ENCODE results near the gene STING1. TPM values are rescaled to one million over a fixed set of nuclear protein-coding genes. Genes with fewer than 3 reads are reported as not detected.
"Not testable (repeated sequence)": the region's sequence is repeated elsewhere in the genome, so short reads cannot be mapped to it uniquely, and the experiment has no call there.

Gene STING1
- total RNA-seq, 1 experiment from 2014 or later = 15.0 TPM

- H3K4me1 ChIP-seq = peaks cover 35% of the 10 kb centered on the region
- no peaks in the 10 kb centered on the region for H3K36me3 ChIP-seq
- no peaks in the 10 kb centered on the region for H3K9me3 ChIP-seq (replicated peaks)
- no peak for DNase-seq
- H3K27ac ChIP-seq = no peak overlapping the region
- no peak overlapping the region for H3K4me3 ChIP-seq
- H3K27me3 ChIP-seq = no peaks in the 10 kb centered on the region
These were observed 37.0 kb downstream of the STING1 start for GRCh38 chr5:139445325-139446170.

GRCh38 chr5:139443831-139444453 is 38.6 kb downstream of the STING1 start:
- Histone ChIP-seq H3K4me1 (peaks cover 41% of the 10 kb centered on the region), H3K4me3 (no peak overlapping the region), H3K36me3 (no peaks in the 10 kb centered on the region), H3K27me3 (no peaks in the 10 kb centered on the region), H3K27ac (peak overlapping the region; percentile 68), H3K9me3 (replicated peaks) (no peaks in the 10 kb centered on the region)
- peak; percentile 80 to 87 for DNase-seq

GRCh38 chr5:139440416-139440815 is 42.1 kb downstream of the STING1 start:
- H3K27me3 ChIP-seq; H3K4me3 ChIP-seq; H3K27ac ChIP-seq; H3K36me3 ChIP-seq; DNase-seq; H3K9me3 ChIP-seq (replicated peaks): not testable (repeated sequence)
- peaks cover 39% of the 10 kb centered on the region for H3K4me1 ChIP-seq

GRCh38 chr5:139439013-139439903 is 43.3 kb downstream of the STING1 start, which contains the start of gene DNAJC18:
Gene DNAJC18, minus strand, starts transcription at chr5:139439525. Its CDS starts 80 bp downstream, at chr5:139439445.
- Histone ChIP-seq H3K9me3 (replicated peaks) (no peaks in the 10 kb centered on the region), H3K27me3 (no peaks in the 10 kb centered on the region), H3K4me1 (peaks cover 28% of the 10 kb centered on the region), H3K36me3 (peaks cover 3% of the 10 kb centered on the region), H3K27ac (peak within 1 kb of the TSS; percentile 81), H3K4me3 (peak within 1 kb of the TSS; percentile 82)
- DNase-seq = peak; percentile 97 to 98

- Histone ChIP-seq H3K4me3 (peak overlapping the region; percentile 82), H3K4me1 (peaks cover 22% of the 10 kb centered on the region), H3K27me3 (no peaks in the 10 kb centered on the region), H3K9me3 (replicated peaks) (no peaks in the 10 kb centered on the region), H3K36me3 (peaks cover 3% of the 10 kb centered on the region), H3K27ac (no peak overlapping the region; the same call in 1 of the 2 replicates)
- DNase-seq = no peak
These were observed 43.9 kb downstream of the STING1 start for GRCh38 chr5:139438707-139439012.

- Histone ChIP-seq H3K27me3 (no peaks in the 10 kb centered on the region), H3K9me3 (replicated peaks) (no peaks in the 10 kb centered on the region)
- no peak for DNase-seq
These were observed 46.9 kb downstream of the STING1 start for GRCh38 chr5:139435676-139436075.

GRCh38 chr5:139431706-139432105 is 50.9 kb downstream of the STING1 start:
- H3K4me3 ChIP-seq = no peak overlapping the region
- peaks cover 12% of the 10 kb centered on the region for H3K36me3 ChIP-seq
- H3K4me1 ChIP-seq = peaks cover 4% of the 10 kb centered on the region; the same call in 1 of the 2 replicates
- H3K27ac ChIP-seq = no peak overlapping the region
- DNase-seq = no peak
- no peaks in the 10 kb centered on the region for H3K27me3 ChIP-seq
- H3K9me3 ChIP-seq (replicated peaks) = no peaks in the 10 kb centered on the region

More at GRCh38 chr5:139435676-139436075, 46.9 kb downstream of the STING1 start:
- Histone ChIP-seq H3K27ac (no peak overlapping the region), H3K4me3 (no peak overlapping the region), H3K36me3 (peaks cover 3% of the 10 kb centered on the region), H3K4me1 (peaks cover 11% of the 10 kb centered on the region; the same call in 1 of the 2 replicates)

- Histone ChIP-seq H3K36me3 (peaks cover 20% of the 10 kb centered on the region), H3K4me1 (peaks cover 14% of the 10 kb centered on the region), H3K9me3 (replicated peaks) (no peaks in the 10 kb centered on the region), H3K27ac (no peak overlapping the region), H3K4me3 (no peak overlapping the region), H3K27me3 (no peaks in the 10 kb centered on the region)
- DNase-seq = no peak
These were observed 52.5 kb downstream of the STING1 start for GRCh38 chr5:139430015-139430414.

GRCh38 chr5:139426203-139426885 is 56.2 kb downstream of the STING1 start:
- Histone ChIP-seq H3K36me3 (peaks cover 19% of the 10 kb centered on the region), H3K4me1 (peaks cover 17% of the 10 kb centered on the region), H3K27me3 (no peaks in the 10 kb centered on the region), H3K4me3 (no peak overlapping the region), H3K9me3 (replicated peaks) (no peaks in the 10 kb centered on the region; the same call in 1 of the 2 replicates), H3K27ac (peak overlapping the region; percentile 45)
- peak; percentile 67 to 69 for DNase-seq

Other genes starting within 250 kb of the STING1 start
- gene MATR3, start 189.0 kb downstream of the STING1 start, total RNA-seq (2014; rRNA removed; shearing (Covaris generic)) = 588 and 629 TPM in 2 replicates
- gene PAIP2, start 140.9 kb downstream of the STING1 start, total RNA-seq (2014; rRNA removed; shearing (Covaris generic)) = 125 and 131 TPM in 2 replicates
- gene SLC23A1, start 99.5 kb downstream of the STING1 start, total RNA-seq (2014; rRNA removed; shearing (Covaris generic)) = not detected in 2 replicates
- 0.24 TPM in 1 of 2 replicates, not detected in the other for gene MZB1, start 92.8 kb downstream of the STING1 start, total RNA-seq (2014; rRNA removed; shearing (Covaris generic))
- 0.38 and 0.59 TPM in 2 replicates for gene PROB1, start 87.7 kb downstream of the STING1 start, total RNA-seq (2014; rRNA removed; shearing (Covaris generic))
- gene SPATA24, start 78.7 kb downstream of the STING1 start, total RNA-seq (2014; rRNA removed; shearing (Covaris generic)) = 8.2 and 8.8 TPM in 2 replicates
- 19.7 and 19.8 TPM in 2 replicates for gene DNAJC18, start 43.2 kb downstream of the STING1 start, total RNA-seq (2014; rRNA removed; shearing (Covaris generic))
- gene ECSCR, start 20.0 kb downstream of the STING1 start, total RNA-seq (2014; rRNA removed; shearing (Covaris generic)) = 0.14 TPM in 1 of 2 replicates, not detected in the other
- not detected in 2 replicates for gene SMIM33, start 11.8 kb downstream of the STING1 start, total RNA-seq (2014; rRNA removed; shearing (Covaris generic))
- gene UBE2D2, start 78.6 kb upstream of the STING1 start, total RNA-seq (2014; rRNA removed; shearing (Covaris generic)) = 101 and 106 TPM in 2 replicates
- gene CXXC5, start 165.6 kb upstream of the STING1 start, total RNA-seq (2014; rRNA removed; shearing (Covaris generic)) = 76.8 and 81.4 TPM in 2 replicates